ENCODE data around the gene PDGFRB.

PDGFRB gene

DNA sequence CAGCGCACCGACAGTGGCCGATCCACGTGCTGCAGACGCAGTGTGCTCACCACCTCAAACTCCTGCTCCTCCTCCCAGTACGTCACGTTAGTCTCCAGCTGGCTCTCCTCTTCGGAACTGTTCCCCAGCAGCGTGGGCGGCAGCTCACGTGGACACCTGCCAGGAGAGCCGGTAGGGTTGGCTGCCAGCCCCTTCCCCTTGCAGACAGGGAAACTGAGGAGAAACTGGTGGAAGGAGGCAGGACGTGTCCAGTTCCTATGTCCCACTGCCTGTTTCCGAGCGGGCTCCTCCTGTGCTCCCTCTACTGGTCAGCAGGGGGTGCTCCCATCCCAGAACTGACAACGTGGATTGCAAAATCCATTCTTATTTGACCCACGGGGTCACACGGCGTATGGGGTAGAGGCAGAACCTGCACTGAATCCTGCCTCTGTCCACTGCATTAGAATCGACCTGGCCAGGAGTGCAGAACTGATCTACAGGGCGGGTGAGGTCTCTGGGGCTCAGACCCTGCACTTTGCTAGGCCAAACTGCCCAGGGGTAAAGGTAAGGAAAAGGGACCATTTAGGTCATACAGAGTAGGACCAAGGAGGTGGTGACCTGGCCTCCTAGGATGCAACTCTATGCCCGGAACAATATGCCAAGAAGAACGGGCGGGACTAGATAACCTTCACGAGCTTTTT is 25.7 kb downstream of the PDGFRB start:
- FAIRE-seq = no peak

DNA sequence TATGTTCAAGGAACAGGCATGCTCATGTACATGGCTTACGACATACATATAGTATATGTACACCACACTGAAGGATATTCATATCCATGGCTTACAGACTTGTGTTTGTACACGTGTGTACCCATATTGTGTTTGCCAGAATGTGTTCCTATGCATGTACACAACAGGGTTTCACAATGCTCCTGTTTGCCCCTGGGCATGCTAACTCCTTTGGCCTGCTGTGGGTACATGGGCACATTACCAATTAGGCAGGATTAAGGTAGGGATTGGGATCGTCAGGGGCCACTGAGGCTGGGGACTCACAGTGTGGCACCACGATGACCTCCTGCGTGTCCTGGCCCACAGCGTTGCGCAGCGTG is 26.2 kb downstream of the PDGFRB start:
- no peak for FAIRE-seq

DNA sequence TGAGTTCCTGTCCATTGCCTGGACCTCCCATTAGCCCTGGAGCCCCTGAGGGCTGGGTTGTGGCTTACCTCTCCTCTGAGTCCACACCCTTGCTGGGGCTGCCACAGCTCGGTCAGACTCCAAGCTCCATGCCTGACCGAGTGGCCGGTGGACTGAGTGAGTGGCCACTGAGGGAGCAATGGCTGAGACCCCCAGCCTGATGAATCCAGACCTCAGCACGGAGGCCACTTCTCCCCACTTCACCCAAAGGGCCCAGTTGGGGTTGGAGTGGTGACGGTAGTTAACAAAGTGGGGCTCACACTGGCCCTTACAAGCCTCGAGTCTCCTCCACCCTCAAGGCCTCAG is 28.8 kb downstream of the PDGFRB start:
- no peak for FAIRE-seq

DNA sequence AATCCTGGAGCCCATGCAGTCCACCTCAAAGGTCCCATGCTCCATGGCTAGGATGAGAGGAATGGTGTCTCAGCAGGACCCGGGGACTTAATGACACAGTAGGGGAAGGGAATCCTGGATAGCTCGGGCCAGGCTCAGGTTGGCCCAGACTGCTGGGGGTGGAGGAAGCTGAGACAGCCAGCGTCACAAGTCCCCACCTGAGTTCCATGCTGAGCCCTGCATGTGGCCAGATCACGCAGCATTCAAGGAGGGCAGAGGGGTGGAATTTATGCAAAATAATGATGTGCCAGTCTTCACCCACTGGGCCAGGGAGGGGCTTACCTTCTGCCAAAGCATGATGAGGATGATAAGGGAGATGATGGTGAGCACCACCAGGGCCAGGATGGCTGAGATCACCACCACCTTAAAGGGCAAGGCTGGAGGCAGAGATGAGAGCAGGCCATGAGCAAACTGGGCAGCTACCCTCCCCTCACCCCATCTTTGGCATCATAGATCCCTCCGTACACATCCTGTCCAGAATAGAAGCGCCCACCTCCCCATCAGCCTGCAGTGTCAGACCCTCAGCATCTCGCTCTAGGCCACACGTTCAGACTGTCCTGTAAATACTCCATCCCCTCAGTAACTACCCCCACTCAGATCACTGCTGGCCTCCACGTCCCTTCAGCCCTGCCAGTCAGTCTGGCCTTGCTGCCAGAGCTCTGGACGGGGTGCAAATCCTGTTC is 29.3 kb downstream of the PDGFRB start:
- FAIRE-seq = no peak

DNA sequence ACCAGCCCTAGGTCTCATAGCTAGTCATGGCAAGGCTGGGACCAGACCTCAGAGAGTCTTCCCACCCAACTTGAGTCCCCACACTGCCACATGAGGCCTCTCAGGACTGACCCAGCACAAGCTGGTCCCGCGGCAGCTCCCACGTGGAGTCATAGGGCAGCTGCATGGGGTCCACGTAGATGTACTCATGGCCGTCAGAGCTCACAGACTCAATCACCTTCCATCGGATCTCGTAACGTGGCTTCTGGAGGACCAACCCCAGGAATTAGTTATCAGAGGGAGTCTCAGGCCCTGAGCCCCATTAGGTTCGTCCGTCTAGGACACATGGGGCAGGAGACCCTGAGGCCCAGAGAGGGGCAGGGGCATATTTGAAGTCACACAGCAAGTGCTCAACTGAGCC is 30.3 kb downstream of the PDGFRB start:
- no peak for FAIRE-seq

DNA sequence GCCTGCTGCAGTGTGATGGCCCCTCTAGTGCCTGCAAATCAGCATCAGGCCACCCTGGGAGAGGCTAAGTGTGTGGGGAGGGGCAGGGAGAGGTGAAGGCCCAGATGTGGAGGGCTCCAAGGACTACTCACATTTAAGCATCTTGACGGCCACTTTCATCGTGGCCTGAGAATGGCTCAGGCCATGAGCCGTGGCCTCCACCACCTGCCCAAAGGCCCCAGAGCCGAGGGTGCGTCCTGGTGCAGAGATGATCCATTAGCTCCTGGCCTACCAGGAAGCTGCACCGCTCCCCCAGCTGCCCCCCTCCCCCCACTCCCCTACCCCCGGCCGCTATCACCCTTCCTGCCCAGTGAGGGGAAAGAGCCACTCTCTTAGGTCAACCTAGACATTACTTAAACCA is 31.0 kb downstream of the PDGFRB start:
- FAIRE-seq = no peak

DNA sequence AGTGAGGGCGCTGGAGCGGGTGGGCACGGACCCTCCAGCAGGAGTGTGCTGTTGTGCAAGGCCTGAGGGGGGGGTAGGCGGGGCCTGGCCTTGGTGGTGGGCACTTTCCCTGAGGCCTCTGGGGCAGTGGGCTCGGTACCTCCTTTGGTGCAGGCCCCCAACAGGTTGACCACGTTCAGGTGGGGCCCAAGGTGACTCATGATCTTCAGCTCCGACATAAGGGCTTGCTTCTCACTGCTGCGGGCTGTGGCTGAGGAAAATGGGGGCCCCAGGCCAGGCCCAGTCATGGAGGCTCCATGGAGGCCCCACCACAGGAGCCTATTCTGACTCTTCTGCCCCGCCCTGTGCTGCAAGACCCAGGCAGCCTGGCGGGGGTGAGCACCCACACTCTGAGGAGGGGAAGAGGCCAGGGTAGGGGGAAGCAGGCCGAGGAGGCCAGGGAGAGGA is 31.5 kb downstream of the PDGFRB start:
- FAIRE-seq = no peak

DNA sequence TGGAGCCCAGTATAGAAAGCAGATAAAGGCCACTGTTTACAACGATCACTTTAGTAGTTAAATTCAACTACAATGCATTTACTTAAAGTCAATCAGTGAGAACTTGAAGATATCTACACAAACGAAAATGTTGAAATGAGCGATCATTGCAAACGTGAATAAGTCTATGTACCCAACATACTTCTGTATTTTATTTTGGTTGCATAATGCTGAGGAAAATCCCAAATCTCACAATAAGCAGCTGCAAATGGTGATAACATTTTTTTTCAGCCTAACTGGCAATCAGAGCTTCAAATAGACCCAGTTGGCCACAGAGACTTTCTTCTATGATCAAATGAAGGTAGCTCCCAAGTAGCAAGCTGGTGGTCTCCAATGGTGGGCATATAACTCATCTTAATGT is 32.1 kb downstream of the PDGFRB start:
- FAIRE-seq = no peak

DNA sequence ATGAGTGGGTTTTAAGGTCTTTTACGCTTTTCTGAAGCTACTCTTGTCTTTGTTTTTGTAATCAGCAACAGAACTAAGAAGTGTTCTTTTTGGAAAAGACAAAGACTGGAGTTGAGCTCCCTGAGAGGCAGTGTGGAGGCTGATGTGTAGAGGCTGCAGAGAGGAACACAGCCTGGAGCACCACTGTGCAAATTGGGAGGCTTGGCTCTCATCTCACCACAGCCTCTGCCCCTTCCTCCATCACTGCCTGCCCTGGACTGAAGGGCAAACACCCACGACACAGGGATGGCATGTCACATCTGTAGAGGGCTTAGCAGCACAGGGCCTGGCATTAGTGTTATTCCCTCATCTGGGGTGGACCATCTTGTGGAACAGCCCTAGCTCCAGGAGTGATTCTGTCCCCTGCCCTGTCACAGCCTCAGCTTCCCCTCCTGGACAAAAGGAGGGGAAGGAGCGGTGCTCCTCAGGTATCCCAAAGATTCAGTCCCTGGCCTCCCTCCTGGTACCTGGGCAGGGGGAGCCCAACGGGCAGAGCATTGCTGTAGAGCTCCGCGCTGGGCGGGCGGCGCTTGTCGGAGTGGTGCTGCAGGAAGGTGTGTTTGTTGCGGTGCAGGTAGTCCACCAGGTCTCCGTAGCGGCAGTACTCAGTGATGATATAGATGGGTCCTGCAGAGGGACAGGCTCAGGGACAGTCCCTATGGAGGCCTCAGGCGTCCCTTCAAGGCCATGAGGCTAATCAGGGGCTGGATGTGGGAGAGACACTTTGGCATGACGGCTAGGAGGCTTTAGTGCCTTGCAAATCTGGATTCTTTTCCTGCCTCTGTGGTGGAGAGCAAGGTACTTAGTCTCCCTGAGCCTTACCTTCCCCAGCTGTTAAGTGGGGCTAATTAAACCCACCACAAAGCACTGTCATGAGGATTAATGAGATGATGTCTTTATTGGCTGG is 32.8 kb downstream of the PDGFRB start:
- FAIRE-seq = no peak

DNA sequence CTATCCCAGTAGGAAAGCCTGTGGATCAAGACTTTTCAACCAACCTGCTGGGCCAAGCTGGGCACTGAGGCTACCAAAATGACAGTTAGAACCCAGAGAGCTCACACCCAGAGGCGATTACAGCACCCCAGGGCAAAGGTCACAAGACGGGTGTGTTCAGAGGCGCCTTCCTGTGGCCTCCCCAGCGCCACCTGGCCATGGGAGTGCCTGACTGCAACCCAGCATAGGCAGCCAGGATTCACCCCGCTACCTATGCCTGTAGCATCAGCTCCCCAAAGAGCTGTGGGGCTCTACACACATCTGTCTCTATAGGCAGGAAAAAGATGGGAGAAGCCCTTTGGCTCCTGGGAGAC is 33.5 kb downstream of the PDGFRB start:
- FAIRE-seq = no peak

DNA sequence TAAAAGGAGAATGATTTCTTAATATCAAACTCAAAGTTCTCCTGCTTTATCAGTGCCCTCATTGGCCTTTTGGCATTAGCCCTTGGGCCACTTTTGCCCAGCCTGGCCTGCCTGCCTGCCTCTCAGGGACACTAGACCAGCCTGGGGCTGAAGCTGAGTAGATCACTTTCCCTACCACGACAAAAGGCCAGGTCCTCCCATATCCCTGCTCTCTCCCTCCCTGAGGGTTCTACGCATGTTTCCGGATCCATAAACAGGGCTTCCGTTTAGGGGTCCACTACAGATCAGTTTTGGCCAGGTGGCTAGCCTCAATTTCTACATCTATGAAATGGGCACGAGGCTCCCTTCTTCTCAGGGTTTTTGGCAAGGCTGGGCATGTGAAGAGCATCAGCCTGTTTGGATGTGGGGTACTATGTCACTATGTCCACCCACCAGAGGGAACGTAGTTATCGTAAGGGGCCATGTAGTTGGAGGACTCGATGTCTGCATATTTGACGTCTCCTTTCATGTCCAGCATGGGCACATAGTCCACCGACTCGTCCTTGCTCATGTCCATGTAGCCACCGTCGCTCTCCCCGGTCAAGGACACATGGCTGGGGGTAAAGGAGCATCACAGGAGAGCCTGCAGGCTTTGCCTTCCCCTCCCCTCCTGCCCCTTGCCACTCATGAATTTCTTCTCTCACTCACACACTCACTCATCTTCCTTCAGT is 34.0 kb downstream of the PDGFRB start:
- no peak for FAIRE-seq

DNA sequence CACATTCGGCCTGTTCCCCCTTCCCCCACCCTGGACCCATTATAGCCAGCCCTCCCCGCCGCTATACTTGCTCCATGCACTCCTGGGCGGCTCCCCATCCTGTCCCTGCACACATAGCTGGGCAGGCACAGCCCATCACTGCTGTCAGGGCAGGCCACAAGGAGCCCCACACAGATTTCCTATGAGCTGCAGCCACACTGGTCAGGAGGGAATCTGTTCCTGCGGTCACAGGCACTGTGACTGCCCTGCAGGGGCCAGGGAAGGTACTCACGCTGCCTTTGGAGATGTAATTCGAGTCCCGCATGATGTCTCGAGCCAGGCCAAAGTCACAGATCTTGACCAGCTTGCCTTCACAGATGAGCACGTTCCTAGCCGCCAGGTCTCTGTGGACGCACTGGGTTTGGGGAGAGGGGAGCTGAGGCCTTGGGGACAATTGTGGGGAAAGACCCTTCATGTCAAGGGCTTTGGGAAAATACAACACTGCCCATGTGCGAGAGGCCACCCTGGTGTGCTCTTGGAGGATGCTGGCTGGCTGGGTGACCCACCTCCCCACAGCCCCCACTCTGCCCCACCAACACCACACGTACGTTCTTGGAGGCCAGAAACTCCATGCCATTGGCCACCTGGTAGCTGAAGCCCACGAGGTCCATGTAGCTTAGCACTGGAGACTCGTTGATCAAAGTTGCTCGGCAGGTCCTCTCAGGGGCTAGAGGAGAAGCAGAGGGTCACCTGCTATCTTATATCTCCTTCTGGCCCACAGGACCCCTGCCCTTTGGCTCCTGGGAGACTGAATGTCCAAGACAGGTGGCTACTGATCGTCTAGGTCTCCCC is 34.8 kb downstream of the PDGFRB start:
- FAIRE-seq = no peak

DNA sequence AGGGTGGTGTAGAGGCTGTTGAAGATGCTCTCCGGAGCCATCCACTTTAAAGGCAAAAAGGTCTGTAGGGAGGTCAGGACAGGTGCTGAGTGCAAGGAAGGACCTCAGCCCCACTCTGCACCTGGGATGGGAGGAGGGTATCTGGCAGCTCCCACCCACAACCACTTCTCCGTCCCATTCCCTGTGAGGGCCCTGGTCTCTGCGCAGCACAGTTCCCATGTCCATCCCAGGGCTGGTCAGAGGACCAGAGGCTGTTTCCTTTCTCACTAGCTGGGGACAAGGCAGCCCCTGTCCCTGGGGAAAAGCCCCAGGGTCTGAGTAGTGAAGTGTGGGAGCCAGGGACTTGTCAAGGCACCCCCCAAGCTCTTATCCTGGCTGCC is 35.6 kb downstream of the PDGFRB start:
- no peak for FAIRE-seq

DNA sequence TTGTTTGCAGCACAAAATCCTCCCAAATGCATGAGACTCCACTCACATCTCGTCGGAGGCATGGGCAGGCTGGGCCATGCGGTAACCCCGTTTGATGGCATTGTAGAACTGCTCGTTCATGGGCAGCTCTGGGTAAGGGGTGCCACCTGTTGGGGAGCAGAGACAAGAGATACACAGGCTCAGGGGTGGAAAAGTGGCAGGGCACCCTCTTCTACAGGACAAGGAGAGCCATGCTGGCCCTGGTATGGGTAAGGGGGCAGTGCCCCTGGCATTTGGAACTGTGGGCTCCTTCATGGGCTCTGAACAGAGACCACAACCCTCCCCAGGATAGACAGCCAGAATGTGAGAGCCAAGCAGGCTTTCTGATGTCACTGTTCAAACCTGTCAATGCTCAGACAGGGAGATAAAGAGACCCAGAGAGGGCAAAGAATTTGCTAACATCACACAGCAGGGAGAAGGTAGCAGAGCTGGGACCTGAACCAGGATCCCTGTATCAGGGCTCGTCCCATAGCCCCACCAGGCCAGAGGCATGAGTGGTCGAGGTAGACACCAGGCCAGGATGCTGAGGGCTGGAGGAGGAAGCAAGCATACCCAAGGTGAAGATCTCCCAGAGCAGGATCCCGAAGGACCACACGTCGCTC is 36.1 kb downstream of the PDGFRB start:
- FAIRE-seq = no peak

DNA sequence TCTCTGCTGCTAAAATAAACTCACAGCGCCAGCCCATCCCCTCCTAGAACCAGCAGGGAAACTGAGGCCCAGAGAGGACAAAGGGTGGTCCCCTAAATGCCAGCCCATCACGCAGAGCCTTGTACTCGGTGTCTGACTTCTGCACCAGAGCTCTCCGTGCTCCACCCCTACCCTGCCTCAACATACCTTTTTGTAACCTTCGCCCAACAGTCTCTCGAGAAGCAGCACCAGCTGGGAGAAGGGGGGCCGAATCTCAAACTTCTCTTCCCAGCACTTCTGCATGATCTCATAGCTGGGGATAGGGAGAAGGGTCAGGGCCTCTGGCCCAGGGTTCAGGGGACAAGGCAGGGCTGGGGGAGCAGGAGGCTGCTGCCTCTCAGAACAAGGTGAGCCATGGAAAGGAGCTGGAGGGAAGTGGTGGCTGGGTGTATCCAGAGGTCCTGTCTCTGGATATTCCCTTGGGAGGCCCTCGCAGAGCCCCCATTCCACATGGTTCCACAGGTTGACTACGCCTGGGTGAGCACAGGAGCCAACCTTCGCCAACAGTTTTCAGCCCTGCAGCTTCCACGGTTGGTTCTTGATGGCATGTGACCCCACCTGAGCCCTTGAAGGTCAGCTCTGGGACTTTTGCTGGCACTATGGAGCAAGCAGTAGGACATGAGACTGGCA is 37.0 kb downstream of the PDGFRB start:
- no peak for FAIRE-seq

DNA sequence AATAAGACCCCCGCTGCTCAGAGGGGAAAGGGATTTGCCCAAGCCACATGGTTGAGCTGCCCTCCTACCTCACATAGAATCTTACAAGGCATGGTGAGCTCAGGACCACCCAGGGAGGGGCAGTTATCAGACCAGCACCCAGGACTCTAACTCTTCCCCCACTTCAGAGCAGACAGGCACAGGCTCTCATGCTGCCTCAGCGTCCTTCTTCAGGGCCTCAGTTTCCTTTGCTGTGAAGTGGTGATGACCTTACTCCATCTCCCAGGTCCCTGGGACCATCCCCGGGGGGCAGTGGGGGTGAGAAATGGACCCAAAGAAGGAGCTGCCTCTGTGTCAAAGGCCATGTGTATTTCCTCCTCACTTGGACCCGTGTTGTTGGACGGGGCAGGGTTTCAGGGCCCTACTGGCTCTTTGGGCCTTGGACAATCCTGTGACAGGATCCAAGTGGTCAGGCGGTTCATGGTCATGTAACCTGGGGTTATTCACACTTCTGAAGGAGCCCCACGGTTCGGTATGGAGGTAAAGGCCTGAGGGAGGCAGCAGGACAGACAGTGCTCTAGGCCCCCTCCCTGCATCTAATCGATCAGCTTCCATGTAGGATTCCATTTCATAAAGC is 37.6 kb downstream of the PDGFRB start:
- no peak for FAIRE-seq

DNA sequence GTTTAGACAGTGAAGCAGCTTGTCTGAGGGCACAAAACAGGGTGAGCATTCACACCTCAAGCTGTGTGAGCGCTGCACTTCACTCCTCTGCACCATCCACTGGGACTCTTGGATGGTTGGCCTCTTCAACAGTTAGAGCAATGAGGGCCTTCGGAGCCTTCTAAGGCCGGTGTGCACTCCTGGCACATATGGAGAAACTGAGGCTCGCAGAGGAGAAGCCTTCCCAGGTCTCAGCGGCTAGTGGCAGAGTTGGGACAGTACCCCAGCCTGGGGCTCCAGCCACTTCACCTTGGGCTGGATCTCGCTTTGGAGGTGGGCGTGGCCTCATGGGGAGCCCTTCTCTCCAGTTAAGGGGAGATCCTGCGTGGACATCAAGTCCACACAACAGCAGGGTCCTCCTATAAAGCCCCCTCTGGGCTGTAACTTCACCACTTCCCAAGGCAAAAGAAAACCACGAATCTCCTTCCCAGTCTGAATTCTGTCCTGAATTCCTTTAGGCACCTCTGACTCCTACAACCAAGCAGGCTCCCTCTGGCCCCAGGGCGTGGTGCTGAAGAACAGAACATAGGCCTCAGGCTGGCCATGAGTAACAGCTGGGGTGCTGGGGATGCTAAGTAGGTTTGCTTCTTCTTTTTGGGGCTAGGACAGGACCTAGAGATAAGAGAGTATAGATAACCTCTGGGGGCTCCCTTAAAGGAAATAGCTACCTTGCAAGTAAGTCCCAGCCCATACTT is 38.8 kb downstream of the PDGFRB start:
- FAIRE-seq = no peak

DNA sequence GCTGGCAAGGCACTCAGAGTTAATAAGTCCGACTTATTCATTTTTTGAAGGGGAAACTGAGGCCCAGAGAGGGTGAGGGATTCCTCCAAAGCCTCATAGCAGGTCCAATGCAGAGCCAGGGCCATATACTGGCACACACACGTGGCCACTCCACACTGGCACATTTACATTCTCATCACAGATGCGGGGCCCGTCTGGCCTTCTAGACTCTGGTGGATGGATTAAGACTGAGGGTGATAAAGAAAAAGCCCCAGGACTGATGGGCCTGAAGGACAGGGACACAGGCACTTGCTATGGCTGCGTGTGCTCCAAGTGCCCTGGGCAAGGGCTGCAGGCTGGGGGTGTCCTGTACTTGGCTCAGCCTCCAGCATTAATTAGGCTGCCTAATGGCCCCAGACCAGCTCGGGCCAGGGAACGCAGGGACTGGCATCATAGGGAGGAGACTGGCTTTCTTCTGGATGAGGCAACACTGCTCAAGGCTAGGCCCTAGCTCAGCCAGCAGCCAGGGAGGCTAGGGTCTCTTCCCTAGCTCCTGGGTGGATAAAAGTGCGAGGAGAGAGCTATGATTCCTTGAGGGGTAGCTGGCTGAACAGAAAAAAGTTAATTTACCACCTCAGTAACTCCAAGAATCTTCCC is 40.8 kb downstream of the PDGFRB start:
- FAIRE-seq = no peak

DNA sequence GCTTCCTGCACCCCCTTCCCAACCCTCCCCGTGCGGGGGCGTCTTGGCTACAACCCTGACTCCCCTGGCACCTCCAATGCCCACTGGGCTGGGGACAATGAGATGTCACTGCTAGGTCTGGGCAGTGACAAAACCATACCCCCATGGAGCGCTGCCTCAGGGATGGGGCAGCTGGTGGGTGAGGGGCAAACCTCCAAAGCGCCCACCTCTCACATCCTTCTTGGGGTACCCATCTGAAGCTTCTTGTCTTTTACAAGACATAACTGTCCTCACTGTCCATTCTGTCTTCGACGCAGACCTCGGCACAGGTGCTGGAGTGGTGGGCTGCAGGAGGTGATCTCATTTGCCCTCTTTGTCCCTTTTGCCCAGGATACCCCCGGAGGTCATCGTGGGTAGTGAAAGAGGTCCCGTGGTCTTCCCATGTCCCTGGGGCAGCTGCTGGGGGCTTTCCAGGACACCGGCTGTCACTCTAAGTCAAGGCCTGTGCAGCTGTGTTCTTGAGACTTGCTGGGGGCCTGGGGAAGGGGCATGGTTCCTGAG is 41.5 kb downstream of the PDGFRB start:
- FAIRE-seq = no peak
